ENCODE data around the gene ABHD2.
"Not testable (repeated sequence)": the region's sequence is repeated elsewhere in the genome, so short reads cannot be mapped to it uniquely, and the experiment has no call there.

Gene ABHD2

DNA sequence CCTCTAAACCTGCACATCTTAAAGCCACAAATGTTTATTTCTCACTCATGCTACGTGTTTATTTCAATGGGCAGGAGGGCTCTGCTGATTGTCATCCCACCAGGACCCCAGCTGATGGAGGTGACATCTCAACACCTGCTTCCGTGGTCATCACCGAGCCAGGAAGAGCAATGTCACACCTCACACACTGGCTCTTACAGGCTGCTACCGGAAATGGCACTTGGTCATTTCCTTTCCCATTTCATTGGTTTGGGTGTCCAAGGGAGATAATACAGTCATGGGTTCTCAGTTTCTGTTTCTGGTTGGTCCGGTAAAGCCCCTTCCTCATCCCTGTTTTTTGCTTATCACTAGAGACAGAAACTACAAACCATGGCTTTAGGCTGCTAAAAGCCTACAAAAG, 41.9 kb downstream of the ABHD2 start:
- H3K9me2 ChIP-seq (ENCODE audit: low read depth, low read length), result no peaks in the 10 kb centered on the region
- peaks cover 28% of the 10 kb centered on the region for H3K4me1 ChIP-seq (ENCODE audit: insufficient read depth, low read length, severe bottlenecking)
- no peak overlapping the region for H3K4me2 ChIP-seq (ENCODE audit: low read length)

DNA sequence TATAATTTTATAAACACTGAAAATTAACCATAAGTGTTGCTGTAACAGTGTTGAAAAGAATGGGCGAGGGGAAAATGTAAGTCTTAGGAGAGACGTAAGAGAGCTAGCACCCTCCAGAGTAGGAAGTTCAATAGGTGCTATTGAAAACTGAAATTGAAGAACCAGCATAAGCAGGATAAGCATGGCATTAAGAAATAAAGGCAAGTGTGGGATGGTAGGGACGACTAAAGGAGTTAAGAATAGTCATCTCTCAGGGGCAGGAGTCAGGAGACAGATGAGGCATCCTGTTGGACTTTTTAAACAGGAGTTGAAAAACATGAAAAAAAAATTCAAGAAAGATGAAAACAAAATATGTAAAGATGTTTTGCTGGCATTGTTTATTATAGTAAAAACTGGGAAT, 43.5 kb downstream of the ABHD2 start:
- H3K4me1 ChIP-seq (ENCODE audit: insufficient read depth, low read length, severe bottlenecking), result peaks cover 28% of the 10 kb centered on the region
- no peak overlapping the region for H3K9ac ChIP-seq (ENCODE audit: low read length)
- H3K4me3 ChIP-seq (ENCODE audit: low read depth, low read length, poor library complexity, severe bottlenecking), result no peak overlapping the region
- H3K27me3 ChIP-seq (ENCODE audit: insufficient read depth, low read length), result no peaks in the 10 kb centered on the region
- TF ChIP-seq, protein P1, sequence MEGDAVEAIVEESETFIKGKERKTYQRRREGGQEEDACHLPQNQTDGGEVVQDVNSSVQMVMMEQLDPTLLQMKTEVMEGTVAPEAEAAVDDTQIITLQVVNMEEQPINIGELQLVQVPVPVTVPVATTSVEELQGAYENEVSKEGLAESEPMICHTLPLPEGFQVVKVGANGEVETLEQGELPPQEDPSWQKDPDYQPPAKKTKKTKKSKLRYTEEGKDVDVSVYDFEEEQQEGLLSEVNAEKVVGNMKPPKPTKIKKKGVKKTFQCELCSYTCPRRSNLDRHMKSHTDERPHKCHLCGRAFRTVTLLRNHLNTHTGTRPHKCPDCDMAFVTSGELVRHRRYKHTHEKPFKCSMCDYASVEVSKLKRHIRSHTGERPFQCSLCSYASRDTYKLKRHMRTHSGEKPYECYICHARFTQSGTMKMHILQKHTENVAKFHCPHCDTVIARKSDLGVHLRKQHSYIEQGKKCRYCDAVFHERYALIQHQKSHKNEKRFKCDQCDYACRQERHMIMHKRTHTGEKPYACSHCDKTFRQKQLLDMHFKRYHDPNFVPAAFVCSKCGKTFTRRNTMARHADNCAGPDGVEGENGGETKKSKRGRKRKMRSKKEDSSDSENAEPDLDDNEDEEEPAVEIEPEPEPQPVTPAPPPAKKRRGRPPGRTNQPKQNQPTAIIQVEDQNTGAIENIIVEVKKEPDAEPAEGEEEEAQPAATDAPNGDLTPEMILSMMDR (IDR thresholded peaks at IDR 0.05; ENCODE audit: low read length), result no peak
- TF ChIP-seq EZH2 (IDR thresholded peaks at IDR 0.05; ENCODE audit: borderline replicate concordance, low read length), result no peak
- H4K20me1 ChIP-seq (ENCODE audit: insufficient read depth, low read length), result no peaks in the 10 kb centered on the region
- peaks cover 5% of the 10 kb centered on the region; the same call in 1 of the 2 replicates for H3K36me3 ChIP-seq (ENCODE audit: insufficient read depth, low read length)
- H3K9me2 ChIP-seq (ENCODE audit: low read depth, low read length), result no peaks in the 10 kb centered on the region
- H3F3A ChIP-seq (ENCODE audit: insufficient read depth, low read length), result no peaks in the 10 kb centered on the region
- no peak overlapping the region for H3K4me2 ChIP-seq (ENCODE audit: low read length)
- no peak overlapping the region for H3K27ac ChIP-seq (ENCODE audit: low read depth, low read length, poor library complexity, severe bottlenecking)
- no peaks in the 10 kb centered on the region for H3K9me3 ChIP-seq (ENCODE audit: low read length)
- H2AFZ ChIP-seq (ENCODE audit: low read length), result no peak overlapping the region
- no peaks in the 10 kb centered on the region for H3K79me2 ChIP-seq (ENCODE audit: insufficient read depth, low read length)

More for the DNA sequence above, 41.9 kb downstream of the ABHD2 start:
- Histone ChIP-seq H4K20me1 (ENCODE audit: insufficient read depth, low read length) (no peaks in the 10 kb centered on the region), H2AFZ (ENCODE audit: low read length) (no peak overlapping the region), H3K27ac (ENCODE audit: low read depth, low read length, poor library complexity, severe bottlenecking) (no peak overlapping the region), H3K9ac (ENCODE audit: low read length) (no peak overlapping the region), H3K36me3 (ENCODE audit: insufficient read depth, low read length) (peaks cover 14% of the 10 kb centered on the region; the same call in 1 of the 2 replicates), H3F3A (ENCODE audit: insufficient read depth, low read length) (no peaks in the 10 kb centered on the region), H3K79me2 (ENCODE audit: insufficient read depth, low read length) (no peaks in the 10 kb centered on the region), H3K4me3 (ENCODE audit: low read depth, low read length, poor library complexity, severe bottlenecking) (no peak overlapping the region), H3K9me3 (ENCODE audit: low read length) (no peaks in the 10 kb centered on the region), H3K27me3 (ENCODE audit: insufficient read depth, low read length) (no peaks in the 10 kb centered on the region)
- TF ChIP-seq, protein P1 (IDR thresholded peaks at IDR 0.05; ENCODE audit: low read length), result no peak
- TF ChIP-seq EZH2 (IDR thresholded peaks at IDR 0.05; ENCODE audit: borderline replicate concordance, low read length), result no peak

DNA sequence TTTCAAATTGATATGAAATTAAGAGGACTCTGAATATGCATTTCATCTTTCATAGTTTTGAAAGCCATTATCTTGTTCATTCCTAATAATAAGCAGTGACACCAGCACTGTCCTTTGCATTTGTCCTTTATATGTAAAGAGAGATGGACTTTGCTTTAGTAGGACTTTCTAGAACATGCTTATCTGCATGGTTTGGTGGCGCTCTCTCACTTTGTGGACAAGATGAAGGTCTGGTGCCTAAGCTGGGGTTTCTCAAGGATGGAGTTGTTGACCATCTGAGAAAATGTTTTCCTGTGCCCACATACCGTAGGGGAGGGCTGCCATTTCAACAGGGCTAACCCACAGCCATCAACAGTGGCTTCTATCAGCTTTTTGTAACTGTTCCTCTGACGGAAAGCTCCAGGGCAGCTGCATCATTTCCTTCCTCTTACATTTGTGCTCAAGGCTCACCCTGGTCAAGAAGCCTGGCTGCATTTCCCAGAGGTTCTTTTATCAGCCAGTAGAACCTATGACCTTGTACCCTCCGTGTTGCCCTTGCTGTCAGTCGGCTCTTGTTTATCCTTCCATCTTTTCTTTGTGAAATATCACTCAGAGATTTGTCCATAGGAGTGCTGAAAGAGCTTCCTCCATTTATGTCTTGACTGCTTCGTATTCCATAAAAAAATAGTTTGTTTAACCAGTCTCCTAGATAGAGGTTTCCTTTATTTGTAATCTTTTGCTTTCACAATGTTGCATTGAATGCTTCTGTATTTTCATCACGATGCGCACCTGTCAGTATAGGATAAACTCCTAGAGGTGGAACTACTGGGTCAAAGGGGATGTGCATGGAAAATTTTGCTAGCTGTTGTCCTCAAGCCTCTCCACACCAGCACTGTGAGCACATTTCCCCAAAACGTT, 44.6 kb downstream of the ABHD2 start:
- Histone ChIP-seq H3K4me1 (ENCODE audit: insufficient read depth, low read length, severe bottlenecking) (peaks cover 28% of the 10 kb centered on the region), H3K27me3 (ENCODE audit: insufficient read depth, low read length) (no peaks in the 10 kb centered on the region), H3K9me2 (ENCODE audit: low read depth, low read length) (no peaks in the 10 kb centered on the region), H3K9ac (ENCODE audit: low read length) (no peak overlapping the region), H3K4me2 (ENCODE audit: low read length) (no peak overlapping the region), H3K9me3 (ENCODE audit: low read length) (no peaks in the 10 kb centered on the region), H3K79me2 (ENCODE audit: insufficient read depth, low read length) (no peaks in the 10 kb centered on the region), H3F3A (ENCODE audit: insufficient read depth, low read length) (no peaks in the 10 kb centered on the region), H3K36me3 (ENCODE audit: insufficient read depth, low read length) (0 out of 2 replicates have a peak, but pooled peaks cover 5% of the 10 kb centered on the region), H3K4me3 (ENCODE audit: low read depth, low read length, poor library complexity, severe bottlenecking) (no peak overlapping the region), H2AFZ (ENCODE audit: low read length) (no peak overlapping the region), H4K20me1 (ENCODE audit: insufficient read depth, low read length) (no peaks in the 10 kb centered on the region), H3K27ac (ENCODE audit: low read depth, low read length, poor library complexity, severe bottlenecking) (peak overlapping the region; percentile 50)
- no peak for TF ChIP-seq EZH2 (IDR thresholded peaks at IDR 0.05; ENCODE audit: borderline replicate concordance, low read length)
- TF ChIP-seq, protein P1 (IDR thresholded peaks at IDR 0.05; ENCODE audit: low read length), result no peak

DNA sequence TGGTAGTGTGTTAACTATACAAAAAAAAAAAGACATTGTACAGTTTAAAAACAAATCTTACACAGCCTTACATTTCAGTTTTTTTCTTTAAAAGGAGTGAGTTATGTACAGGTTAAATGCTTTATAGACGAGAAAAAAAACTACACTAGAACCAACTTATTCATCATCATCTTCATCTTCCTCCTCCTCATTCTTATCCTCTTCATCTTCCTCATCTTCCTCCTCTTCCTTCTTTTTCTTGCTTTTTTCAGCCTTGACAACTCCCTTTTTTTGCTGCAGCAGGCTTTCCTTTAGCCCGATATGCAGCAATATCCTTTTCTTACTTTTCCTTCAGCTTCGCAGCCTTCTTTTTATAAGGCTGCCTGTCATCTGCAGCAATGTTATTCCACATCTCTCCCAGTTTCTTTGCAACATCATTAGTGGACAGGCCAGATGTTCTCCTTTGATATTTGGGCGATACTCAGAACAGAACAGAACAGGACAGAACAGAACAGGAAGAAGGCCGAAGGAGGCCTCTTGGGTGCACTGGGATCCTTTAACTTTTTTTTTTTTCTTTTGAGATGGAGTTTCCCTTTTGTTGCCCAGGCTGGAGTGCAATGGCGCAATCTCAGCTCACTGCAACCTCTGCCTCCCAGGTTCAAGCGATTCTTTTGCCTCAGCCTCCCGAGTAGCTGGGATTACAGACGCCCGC, 47.3 kb downstream of the ABHD2 start:
- not testable (repeated sequence) for H4K20me1 ChIP-seq (ENCODE audit: insufficient read depth, low read length); H2AFZ ChIP-seq (ENCODE audit: low read length); H3K9me2 ChIP-seq (ENCODE audit: low read depth, low read length); H3K27me3 ChIP-seq (ENCODE audit: insufficient read depth, low read length); H3K4me3 ChIP-seq (ENCODE audit: low read depth, low read length, poor library complexity, severe bottlenecking); H3K27ac ChIP-seq (ENCODE audit: low read depth, low read length, poor library complexity, severe bottlenecking); H3K4me2 ChIP-seq (ENCODE audit: low read length); H3F3A ChIP-seq (ENCODE audit: insufficient read depth, low read length); H3K9me3 ChIP-seq (ENCODE audit: low read length); H3K36me3 ChIP-seq (ENCODE audit: insufficient read depth, low read length); H3K9ac ChIP-seq (ENCODE audit: low read length); H3K79me2 ChIP-seq (ENCODE audit: insufficient read depth, low read length)
- H3K4me1 ChIP-seq (ENCODE audit: insufficient read depth, low read length, severe bottlenecking), result peaks cover 11% of the 10 kb centered on the region

All from OCI-LY1 (cell line).